ENCODE results near the gene EVPL. TPM values are rescaled to one million over a fixed set of nuclear protein-coding genes. Genes with fewer than 3 reads are reported as not detected.
A peak's percentile ranks its signal among the peaks of the same experiment; 100 is the strongest.

The EVPL gene
- total RNA-seq, 1 donor from 2014 or later: not detected

DNA sequence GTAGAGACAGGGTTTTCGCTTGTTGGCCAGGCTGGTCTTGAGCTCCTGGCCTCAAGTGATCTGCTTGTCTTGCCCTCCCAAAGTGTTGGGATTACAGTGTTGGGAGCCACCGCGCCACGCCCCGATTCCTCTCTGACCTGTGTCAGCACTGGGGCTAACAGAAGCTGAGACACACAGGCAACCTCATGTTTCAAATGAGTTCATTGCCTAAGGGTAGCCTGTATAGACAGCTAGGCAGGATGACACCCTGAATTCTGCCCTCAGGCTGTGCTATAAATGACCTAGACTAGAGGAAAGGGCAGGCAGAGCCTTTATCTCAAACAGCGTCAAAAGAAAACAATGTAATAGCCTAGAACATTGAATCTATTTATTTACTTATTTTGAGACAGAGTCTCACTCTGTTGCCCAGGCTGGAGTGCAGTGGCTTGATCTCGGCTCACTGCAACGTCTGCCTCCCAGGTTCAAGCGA is 28.7 kb downstream of the EVPL start:
- Mint-ChIP-seq H3K27ac (ENCODE audit: unreplicated experiment) (no peak overlapping the region), H3K4me3 (ENCODE audit: unreplicated experiment) (no peak overlapping the region), H3K27me3 (ENCODE audit: low read depth, unreplicated experiment) (no peaks in the 10 kb centered on the region), H3K4me1 (ENCODE audit: low read depth, unreplicated experiment) (peaks cover 10% of the 10 kb centered on the region), H3K9me3 (ENCODE audit: unreplicated experiment) (no peaks in the 10 kb centered on the region), H3K36me3 (ENCODE audit: low read depth, unreplicated experiment) (peaks cover 9% of the 10 kb centered on the region)
- H3K4me2 ChIP-seq (ENCODE audit: low read length): no peak overlapping the region
- no peak for TF ChIP-seq EZH2 (IDR thresholded peaks at IDR 0.05; ENCODE audit: insufficient read depth, low read length)
- TF ChIP-seq, protein P1, sequence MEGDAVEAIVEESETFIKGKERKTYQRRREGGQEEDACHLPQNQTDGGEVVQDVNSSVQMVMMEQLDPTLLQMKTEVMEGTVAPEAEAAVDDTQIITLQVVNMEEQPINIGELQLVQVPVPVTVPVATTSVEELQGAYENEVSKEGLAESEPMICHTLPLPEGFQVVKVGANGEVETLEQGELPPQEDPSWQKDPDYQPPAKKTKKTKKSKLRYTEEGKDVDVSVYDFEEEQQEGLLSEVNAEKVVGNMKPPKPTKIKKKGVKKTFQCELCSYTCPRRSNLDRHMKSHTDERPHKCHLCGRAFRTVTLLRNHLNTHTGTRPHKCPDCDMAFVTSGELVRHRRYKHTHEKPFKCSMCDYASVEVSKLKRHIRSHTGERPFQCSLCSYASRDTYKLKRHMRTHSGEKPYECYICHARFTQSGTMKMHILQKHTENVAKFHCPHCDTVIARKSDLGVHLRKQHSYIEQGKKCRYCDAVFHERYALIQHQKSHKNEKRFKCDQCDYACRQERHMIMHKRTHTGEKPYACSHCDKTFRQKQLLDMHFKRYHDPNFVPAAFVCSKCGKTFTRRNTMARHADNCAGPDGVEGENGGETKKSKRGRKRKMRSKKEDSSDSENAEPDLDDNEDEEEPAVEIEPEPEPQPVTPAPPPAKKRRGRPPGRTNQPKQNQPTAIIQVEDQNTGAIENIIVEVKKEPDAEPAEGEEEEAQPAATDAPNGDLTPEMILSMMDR (IDR thresholded peaks at IDR 0.05; ENCODE audit: insufficient read depth, low read depth, low read length): no peak
- no peaks in the 10 kb centered on the region for H3K79me2 ChIP-seq (ENCODE audit: insufficient read depth, low read length)
- no peak overlapping the region for H3K27ac ChIP-seq (ENCODE audit: low read depth, low read length)
- H3K4me1 ChIP-seq (ENCODE audit: insufficient read depth, low read length): peaks cover 12% of the 10 kb centered on the region
- H3K27me3 ChIP-seq (ENCODE audit: insufficient read depth, low read length): no peaks in the 10 kb centered on the region
- H3K9ac ChIP-seq (ENCODE audit: low read length): no peak overlapping the region
- no peak for FAIRE-seq
- H3K36me3 ChIP-seq (ENCODE audit: insufficient read depth, low read length): no peaks in the 10 kb centered on the region
- H3K9me3 ChIP-seq (ENCODE audit: insufficient read depth, low read depth, low read length): no peaks in the 10 kb centered on the region
- no peaks in the 10 kb centered on the region for H4K20me1 ChIP-seq (ENCODE audit: insufficient read depth, low read length)
- DNase-seq (ENCODE audit: low read depth): no peak
- no peak overlapping the region for H2AFZ ChIP-seq (ENCODE audit: low read depth, low read length)
- H3K4me3 ChIP-seq (ENCODE audit: insufficient read depth, low read depth, low read length): no peak overlapping the region

DNA sequence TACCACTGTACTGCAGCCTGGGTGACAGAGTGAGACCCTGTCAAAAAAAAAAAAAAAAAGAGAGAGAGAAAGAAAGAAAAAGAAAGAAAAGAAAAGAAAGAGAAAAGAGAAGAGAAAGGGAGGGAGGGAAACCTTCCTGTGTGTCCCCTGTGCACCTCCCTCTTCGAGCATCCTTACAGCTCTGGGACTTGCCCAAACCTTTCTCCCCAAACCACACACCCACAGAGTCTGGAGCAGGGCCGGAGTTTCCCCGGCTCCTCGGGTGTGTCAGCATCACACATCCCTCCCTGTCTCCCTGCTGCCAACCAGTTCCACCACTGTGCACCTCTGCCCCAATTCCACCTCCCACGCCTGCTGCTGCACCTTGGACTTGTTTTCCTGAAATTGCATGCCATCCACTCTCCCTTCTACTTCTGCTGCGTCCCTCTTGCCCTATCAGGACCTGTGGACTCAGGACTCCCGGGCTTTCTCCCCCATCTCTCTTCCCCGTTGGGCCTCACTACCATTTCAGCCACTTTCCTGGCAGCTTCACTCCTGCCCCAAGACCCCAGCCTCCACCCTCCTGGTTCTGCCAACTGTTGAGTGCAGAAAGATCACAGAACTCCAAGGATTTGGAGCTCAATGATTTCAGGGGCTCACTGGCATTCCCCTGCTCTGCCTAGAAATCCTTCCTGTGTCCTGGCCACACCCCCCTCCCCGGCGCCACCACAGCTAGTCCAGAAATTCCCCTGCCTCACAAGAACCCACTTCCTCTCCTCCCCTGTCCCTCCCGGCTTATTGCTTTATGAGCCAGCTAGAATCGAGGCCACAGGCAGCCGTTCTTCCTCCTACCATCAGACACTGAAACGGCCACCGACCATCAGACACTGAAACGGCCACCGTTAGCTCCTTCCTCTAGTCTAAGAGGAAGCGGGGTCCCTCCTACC is 30.2 kb downstream of the EVPL start:
- H3K36me3 ChIP-seq (ENCODE audit: insufficient read depth, low read length): no peaks in the 10 kb centered on the region
- Mint-ChIP-seq H3K9me3 (ENCODE audit: unreplicated experiment) (no peaks in the 10 kb centered on the region), H3K27me3 (ENCODE audit: low read depth, unreplicated experiment) (no peaks in the 10 kb centered on the region), H3K36me3 (ENCODE audit: low read depth, unreplicated experiment) (peaks cover 11% of the 10 kb centered on the region), H3K4me1 (ENCODE audit: low read depth, unreplicated experiment) (peaks cover 10% of the 10 kb centered on the region), H3K4me3 (ENCODE audit: unreplicated experiment) (peak overlapping the region; percentile 71), H3K27ac (ENCODE audit: unreplicated experiment) (peak overlapping the region; percentile 42)
- H3K9me3 ChIP-seq (ENCODE audit: insufficient read depth, low read depth, low read length): no peaks in the 10 kb centered on the region
- H4K20me1 ChIP-seq (ENCODE audit: insufficient read depth, low read length): no peaks in the 10 kb centered on the region
- H2AFZ ChIP-seq (ENCODE audit: low read depth, low read length): peak overlapping the region; percentile 53
- H3K79me2 ChIP-seq (ENCODE audit: insufficient read depth, low read length): no peaks in the 10 kb centered on the region
- H3K27me3 ChIP-seq (ENCODE audit: insufficient read depth, low read length): no peaks in the 10 kb centered on the region
- no peak overlapping the region for H3K4me3 ChIP-seq (ENCODE audit: insufficient read depth, low read depth, low read length)
- H3K27ac ChIP-seq (ENCODE audit: low read depth, low read length): no peak overlapping the region
- DNase-seq (ENCODE audit: low read depth) (peak; percentile 63), FAIRE-seq (no peak)
- H3K4me1 ChIP-seq (ENCODE audit: insufficient read depth, low read length): peaks cover 12% of the 10 kb centered on the region
- H3K9ac ChIP-seq (ENCODE audit: low read length): peak overlapping the region; percentile 45
- H3K4me2 ChIP-seq (ENCODE audit: low read length): peak overlapping the region; percentile 72
- TF ChIP-seq, protein P1 (IDR thresholded peaks at IDR 0.05; ENCODE audit: insufficient read depth, low read depth, low read length): no peak
- TF ChIP-seq EZH2 (IDR thresholded peaks at IDR 0.05; ENCODE audit: insufficient read depth, low read length): no peak

Measured in astrocyte (in vitro differentiated cells and primary cell).